GM18909 (cell line): ENCODE results near the gene DPP10.

Source experiments
- ATAC-seq: cut with Tn5 transposase; IDR thresholded peaks from one replicate; pipeline ENCODE4 v1.9.1; 2021; ENCODE audit warnings: mild to moderate bottlenecking; ENCODE audit not compliant: unreplicated experiment, poor library complexity

The DPP10 gene

DNA sequence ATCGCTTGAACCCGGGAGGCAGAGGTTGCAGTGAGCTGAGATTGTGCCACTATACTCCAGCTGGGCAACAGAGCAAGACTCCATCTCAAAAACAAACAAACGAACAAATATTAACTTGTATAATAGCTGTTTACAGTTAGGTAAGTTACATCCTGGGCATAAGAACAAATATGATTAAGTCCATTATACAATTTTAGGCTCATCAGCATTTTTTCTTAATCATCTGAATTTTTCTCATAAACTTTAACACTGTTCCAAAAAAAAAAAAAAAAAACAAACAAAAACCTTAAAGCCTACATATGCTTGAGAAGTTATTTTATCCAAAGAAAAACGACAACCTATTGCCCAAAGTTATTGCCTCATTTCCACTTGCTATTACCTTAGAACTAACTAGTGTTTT, 1042.5 kb downstream of the DPP10 start:
- no peak for ATAC-seq

GRCh38 chr2:115491186-115491793, 1048.8 kb downstream of the DPP10 start:
- no peak for ATAC-seq

GRCh38 chr2:115505331-115505730, 1062.9 kb downstream of the DPP10 start:
- no peak for ATAC-seq

DNA sequence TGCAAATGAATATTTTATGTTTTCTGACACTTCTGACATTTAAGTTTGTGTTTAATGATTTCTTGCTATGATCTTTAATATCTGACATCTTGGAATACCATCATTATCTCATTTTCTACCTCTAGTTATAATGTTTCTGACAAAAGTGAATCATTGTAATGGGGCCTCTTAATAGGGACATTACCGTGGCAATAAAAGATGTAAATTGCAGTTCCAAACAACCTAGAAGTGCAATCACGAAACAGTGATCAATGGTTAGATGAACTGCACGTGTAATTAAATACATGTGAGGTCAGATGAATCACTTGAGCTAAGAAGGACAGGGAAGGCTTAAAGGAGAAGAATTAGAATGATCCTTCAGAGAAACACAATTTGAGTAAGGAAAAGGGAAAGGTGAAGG, 1078.3 kb downstream of the DPP10 start:
- no peak for ATAC-seq

- no peak for ATAC-seq
Measured at GRCh38 chr2:115524452-115524851, 1082.0 kb downstream of the DPP10 start.

GRCh38 chr2:115529627-115530026, 1087.2 kb downstream of the DPP10 start:
- ATAC-seq, result no peak

DNA sequence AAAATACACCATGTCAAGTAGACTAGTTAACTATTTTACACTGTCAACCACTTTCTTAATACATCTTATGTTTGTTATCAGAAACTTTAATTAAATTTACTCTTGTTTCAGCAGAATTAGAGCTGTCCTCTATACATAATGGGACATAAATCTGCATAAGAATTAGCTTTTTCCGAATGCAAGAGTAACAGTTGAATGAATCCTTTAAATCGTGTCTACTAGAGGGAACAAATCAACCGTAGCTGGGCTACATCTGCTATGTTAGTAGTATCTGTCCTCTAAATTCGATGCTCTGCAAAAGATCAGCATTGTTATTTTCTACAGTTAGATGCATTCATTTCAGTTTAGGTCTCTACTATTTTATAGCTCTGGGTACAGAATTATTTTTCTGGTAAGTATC, 1090.6 kb downstream of the DPP10 start:
- ATAC-seq, result no peak

DNA sequence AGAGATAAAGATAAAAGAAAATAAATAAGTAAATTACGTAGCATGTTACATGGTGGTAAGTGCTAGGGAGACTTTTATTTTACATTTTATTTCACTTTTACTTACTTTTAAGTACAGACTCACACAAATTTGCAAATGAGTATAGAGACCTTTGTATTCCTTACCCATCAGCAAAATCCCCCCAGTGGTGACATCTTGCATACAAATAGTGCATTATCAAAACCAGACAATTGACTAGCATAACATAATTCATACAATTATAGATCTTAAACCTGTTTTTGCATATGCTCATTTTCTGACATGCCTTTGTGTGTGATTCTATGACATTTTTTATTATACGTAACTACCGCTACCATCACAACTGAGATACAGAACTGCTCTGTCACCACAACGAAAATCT, 1099.4 kb downstream of the DPP10 start:
- ATAC-seq, result no peak

DNA sequence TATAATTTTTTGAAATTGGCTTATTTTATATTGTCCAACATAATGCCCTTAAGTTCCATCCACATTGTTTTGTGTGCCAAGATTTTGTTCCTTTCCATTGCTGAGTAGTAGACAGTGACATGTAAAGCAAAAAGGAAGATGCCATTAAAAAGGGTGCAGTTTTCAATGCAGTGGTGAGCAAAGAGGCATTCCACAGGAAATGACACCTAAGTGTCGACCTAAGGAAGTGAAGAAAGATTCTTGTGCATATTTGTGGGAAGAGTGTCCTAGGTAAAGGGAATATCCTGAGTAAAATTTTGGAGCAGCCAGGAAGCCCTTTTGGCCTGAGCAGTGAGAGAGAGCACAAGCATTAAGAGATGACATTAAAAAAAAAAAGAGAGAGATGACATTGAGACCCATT, 1099.9 kb downstream of the DPP10 start:
- no peak for ATAC-seq

- no peak for ATAC-seq
Measured at GRCh38 chr2:115543024-115543423, 1100.6 kb downstream of the DPP10 start.

DNA sequence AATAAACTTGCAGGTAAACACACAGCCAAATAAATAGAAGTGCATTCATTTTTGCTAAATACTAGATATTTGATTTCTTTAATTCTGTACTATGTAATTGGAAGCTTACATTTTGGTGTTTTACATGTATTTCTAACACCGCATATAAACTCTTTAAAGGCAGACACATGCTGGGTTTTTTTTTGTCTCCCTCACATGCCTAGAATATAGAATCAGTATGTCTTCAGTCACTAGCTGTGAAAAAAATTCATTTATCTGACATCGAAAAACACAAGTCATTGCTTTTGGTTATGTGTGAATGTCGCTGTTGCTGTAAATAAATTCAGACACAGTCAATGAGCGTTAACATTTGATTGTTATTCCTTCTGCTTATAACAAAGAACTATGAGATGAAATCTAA, 1101.0 kb downstream of the DPP10 start:
- ATAC-seq, result no peak

- no peak for ATAC-seq
Measured at GRCh38 chr2:115549611-115550130, 1107.2 kb downstream of the DPP10 start.

GRCh38 chr2:115552726-115553125, 1110.3 kb downstream of the DPP10 start:
- no peak for ATAC-seq

- ATAC-seq, result no peak
Measured at GRCh38 chr2:115554153-115554552, 1111.7 kb downstream of the DPP10 start.

DNA sequence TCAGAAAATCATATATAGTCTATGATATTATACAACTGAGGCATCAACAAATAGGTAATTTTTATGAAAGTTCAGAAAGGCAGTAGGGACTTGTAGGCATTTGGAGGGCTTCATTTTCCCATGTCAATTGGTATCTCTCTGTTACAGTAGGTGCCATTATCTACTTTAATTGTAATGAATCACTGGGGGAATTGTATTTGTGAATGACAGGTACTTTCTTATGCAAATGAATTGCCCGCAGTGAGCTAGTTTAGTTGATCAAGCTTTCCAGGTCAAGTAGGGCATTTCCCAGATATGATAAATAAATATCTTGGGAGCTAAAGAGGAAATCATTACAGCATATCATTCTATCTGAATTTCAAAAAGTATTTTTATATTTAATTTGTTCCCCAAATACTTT, 1116.3 kb downstream of the DPP10 start:
- ATAC-seq, result no peak

DNA sequence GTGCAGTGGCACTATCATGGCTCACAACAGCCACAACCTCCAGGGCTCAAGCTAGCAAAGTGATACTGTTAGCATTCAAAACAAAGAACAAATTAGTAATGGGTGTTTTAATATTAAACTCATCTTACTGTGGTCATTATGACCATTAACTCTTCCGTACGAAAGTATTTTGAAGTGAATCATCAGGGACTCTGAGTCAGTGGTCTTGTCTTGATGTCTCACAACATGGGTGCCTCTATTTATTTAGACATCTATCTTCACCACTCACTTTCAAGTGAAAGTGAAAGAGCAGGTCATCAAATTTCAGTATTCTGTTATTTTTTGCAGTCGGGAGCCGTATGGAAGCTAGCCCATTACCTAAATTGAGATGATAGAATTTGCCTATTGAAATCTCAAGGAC, 1118.2 kb downstream of the DPP10 start:
- no peak for ATAC-seq

GRCh38 chr2:115568643-115569042, 1126.2 kb downstream of the DPP10 start:
- no peak for ATAC-seq

- no peak for ATAC-seq
Measured at GRCh38 chr2:115569547-115569946, 1127.1 kb downstream of the DPP10 start.

- ATAC-seq, result no peak
Measured at GRCh38 chr2:115572746-115573145, 1130.3 kb downstream of the DPP10 start.

DNA sequence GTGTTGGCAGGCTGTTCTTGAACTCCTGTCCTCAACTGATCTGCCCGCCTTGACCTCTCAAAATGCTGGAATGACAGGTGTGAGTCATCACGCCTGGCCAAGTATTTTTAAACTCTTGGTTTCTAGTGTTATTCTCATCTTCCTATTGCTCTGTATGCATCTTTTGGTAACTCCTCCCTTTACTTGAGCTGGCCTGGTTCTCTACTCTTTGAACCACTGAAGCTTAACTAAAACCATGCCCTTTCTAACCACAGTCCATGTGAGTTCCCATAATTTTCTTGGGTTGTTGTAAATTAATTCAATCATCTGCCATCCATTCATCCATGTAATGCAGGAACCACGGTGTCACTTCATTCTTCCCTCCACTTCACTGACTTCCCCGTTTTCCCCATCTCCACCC, 1131.3 kb downstream of the DPP10 start:
- ATAC-seq, result no peak

- no peak for ATAC-seq
Measured at GRCh38 chr2:115574667-115575066, 1132.2 kb downstream of the DPP10 start.

DNA sequence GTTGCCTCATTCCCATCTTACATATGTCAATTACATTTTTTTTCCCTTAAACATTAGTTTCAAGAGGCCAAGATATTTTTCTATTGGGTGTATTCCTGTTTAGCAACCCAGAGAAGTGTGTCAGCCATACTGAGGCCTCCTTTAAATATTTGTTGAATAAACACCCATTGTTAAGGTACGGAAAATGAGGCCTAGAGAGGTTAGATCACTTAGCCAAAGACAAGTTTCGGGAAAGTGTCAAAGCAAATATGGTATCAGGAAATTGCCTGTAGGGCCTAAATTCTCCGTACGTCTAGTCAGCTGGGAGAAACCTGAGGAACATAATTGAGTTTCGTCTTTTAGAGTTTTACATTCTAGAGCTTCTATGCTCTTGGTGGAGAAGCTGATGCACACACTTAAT, 1138.3 kb downstream of the DPP10 start:
- ATAC-seq, result no peak

DNA sequence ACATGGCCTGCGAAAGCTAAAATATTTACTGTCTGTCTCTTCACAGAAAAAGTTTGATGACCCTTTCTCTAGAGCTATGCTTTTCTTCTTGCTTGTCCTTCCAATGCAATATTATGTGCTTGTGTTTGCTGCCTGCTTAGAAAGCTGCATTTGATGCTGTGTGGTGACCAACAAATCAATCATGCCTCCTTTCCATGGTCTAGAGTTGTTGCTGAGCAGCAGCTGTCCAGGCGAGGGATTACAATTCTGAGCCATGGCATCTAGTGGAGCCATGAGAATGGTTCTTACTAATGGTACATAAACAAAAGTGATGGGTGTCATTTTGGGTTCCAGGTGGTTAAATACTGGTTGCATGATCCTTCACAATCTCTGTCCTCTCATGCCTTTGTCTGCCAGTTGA, 1142.1 kb downstream of the DPP10 start:
- ATAC-seq, result no peak
